ENCODE measurements around the gene POLR3H.
"Not testable (repeated sequence)": the region's sequence is repeated elsewhere in the genome, so short reads cannot be mapped to it uniquely, and the experiment has no call there.

Gene POLR3H

DNA sequence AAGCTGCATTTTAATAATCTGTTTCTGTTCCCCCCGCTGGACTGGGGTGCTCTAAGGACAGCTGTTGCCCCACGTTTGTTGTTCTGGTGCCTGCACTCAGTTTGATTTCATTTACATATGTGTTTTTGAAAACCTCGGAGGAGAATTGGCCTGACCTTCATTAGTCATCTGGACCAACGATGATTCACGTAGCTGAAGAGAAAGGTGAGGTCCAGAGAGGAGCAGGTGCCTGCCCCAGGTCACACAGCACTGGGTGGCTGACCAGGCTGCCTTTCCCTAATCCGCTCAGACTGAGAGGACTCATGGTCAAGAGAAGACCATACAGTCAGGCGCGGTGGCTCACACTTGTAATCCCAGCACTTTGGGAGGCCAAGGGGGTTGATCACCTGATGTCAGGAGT, 20.3 kb upstream of the POLR3H start:
- DNase-seq (ENCODE audit: low read depth): no peak

DNA sequence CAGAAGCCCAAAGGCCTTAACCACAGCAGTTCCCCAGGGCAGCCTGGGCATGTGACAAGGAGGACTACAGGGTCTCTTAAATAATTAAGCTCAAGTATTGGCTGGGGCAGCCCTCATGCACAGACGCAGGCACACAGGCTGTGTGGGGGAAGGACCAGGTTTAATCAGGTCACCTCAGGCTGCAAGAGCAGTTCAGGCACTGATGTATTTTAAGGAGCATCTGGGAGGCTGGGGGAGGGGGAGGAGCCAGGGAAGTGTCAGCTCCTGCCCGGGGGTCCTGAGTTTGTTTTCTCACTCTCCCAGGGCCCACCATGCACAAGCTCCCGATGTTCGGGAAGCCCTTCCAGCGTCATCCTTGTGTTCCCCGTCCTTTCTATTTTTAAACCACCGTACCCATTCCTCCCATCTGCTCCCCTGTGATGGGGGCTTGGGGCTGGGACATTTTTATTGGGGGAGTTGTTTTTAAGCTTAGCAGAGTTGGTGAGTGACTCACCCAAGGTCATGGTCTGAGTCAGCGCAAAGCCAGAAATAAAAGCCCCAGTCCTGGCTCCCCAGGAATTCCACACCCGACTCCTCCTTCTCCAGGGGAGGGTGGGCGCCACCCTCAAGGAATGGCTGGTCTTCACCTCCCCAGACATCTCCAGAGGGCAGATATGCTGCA, 18.9 kb upstream of the POLR3H start:
- DNase-seq (ENCODE audit: low read depth): peak; percentile 68

GRCh38 chr22:41562461-41562860, 18.2 kb upstream of the POLR3H start:
- DNase-seq (ENCODE audit: low read depth): no peak

- no peak for DNase-seq (ENCODE audit: low read depth)
Observed at GRCh38 chr22:41561788-41562187, 17.5 kb upstream of the POLR3H start.

DNA sequence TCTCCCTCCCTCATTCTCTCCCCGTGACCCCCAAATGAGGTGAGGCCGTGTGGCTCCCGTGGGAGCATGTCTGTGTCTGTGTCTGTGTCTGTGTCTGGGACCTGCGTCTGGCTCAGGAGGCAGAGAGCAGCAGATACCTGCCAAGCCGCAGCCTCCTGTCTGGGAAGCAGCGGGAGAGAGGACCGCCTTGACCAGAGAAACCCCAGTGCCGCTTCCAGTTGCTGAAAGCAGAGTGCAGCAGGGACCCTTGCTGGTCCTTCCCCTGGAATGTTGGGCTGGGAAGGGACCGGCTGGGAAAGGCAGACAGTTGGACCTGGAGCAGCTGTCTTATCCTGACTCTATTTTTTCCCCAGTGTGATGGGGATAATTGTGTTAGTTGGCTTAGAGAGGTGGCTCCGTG, 17.1 kb upstream of the POLR3H start:
- no peak for DNase-seq (ENCODE audit: low read depth)

DNA sequence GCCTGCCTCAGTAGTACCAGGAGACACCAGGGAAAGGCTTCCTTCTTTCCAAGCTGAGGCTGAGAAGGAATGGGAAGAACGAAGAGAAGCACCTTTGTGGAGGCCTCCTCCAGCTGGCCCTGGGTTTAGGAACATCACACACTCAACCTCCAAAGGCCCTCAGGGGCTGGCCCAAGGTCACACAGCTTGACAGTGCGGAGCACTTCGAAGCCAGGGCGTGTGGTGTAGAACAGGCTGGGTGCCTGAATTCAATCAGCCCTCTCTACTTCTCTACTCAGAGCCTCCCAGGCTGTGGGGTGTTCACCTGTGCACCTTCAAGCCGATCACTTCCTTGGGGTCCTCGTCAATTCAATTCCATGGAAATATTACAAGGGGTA, 15.8 kb upstream of the POLR3H start:
- DNase-seq (ENCODE audit: low read depth): no peak

- DNase-seq (ENCODE audit: low read depth): not testable (repeated sequence)
Observed at GRCh38 chr22:41558241-41558630, 14.0 kb upstream of the POLR3H start.

DNA sequence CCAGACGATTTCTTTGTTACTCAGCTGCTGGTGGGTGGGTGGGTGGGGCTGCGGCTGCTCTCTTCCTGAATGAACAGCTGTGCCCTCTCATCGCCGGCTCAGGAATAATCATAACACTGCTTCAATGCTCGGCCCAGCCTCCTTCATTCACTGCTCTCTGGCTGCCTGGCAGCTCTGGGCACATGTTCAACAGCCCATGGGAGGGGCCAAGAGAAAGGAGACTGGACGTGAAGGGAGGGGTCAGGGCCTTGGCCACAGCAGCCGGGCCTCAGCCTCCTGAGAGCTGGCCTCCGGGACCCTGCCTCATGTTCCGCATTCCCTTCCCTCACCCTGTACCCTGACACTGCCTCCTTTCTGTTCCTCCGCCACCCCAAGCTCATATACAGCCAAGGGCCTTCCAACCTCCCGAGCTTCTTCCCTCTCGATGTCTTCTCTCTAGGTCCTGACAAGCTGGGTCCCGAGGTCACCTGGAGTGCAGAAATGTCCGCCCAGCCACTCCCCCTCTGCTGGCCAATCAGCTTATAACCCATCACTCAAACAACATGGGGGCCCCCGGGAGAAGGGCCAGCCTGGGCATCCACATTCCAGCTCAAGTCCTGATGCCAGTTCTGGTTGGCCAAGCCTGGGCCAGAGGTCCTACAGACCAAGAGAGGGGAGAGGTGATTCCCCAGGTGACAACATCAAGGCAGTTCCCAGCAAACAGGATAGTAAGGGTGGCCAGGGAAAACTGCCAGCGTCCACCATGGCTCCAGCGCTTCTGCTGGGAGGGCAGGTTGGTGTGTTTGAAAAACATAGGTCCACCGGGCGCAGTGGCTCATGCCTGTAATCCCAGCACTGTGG, 13.4 kb upstream of the POLR3H start:
- DNase-seq (ENCODE audit: low read depth): no peak

DNA sequence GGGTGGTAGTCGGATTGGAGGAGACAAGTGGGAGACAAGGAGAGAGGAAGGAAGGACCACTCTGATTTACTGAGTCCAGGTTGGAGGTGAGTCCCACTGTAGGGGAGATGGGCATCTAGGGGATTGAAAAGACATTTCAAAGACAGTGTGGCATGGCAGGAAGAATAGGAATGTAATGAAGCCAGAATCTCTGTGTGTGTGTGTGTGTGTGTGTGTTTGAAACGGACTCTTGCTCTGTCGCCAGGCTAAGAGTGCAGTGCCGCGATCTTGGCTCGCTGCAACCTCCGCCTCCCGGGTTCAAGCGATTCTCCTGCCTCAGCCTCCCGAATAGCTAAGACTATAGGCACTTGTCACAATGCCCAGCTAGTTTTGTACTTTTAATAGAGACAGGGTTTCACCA, 12.3 kb upstream of the POLR3H start:
- DNase-seq (ENCODE audit: low read depth): no peak

DNA sequence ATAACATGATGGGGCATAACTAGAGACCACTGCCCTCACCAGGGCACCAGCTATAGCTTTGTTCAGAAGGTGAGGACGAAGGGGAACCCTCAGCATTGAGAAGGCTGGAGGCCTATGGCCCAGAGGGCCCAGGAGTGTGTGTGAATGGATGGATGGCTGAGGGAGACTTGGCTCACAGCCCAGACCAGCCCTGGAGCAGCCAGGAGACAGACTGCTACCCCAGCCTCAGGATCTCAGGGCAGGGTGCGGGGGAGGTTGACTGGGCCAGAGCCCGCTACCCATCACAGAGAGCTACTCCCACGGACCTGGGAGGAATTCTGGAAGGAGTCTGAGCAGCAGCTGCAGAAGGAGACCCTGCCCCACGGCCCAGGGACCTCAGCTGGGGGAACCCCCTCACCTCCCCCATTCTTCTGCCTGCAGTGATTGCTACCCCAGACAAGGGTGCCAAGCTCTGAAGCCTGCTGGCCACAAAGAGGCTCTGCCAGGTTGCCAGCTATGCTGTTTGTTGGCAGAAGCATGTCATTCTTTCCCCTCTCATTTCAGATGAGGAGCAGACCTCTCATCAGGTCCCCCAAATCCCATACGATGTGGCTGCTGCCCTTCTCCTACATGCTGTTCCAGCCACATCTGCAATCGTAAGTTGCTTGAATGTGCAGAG, 11.2 kb upstream of the POLR3H start:
- DNase-seq (ENCODE audit: low read depth): no peak

DNA sequence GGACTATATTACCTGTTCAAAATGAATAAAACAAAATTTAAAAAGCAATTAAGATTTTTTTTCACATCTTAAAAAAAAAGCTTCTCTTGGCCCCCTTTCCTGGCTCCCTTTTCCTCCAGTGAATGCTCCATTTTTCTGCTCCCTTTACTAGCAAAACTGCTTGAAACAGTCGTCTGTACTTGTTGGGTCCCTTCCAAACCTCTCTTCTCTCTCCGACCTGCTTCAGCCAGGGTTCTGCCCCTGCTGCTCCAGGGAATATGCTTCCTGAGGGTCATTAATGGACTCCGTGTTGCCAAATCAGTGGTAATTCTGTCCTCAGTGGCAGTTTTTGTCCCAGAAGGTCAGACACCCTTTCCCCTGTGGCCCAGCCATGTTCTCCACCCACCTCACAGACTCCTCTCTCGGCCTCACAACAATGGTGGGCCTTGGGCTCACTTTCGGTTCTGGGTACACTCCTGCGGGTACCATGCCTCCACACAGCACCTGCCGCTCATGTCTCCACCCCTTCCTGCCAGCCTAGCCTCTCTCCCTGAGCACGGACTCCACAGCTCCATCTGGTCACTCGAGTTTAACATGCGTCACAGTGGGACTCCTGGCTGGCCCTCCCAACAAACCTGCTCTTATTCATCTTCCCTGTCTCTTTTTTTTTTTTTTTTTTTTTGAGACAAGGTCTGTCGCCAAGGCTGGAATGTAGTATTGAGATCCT, 7.8 kb upstream of the POLR3H start:
- no peak for DNase-seq (ENCODE audit: low read depth)

DNA sequence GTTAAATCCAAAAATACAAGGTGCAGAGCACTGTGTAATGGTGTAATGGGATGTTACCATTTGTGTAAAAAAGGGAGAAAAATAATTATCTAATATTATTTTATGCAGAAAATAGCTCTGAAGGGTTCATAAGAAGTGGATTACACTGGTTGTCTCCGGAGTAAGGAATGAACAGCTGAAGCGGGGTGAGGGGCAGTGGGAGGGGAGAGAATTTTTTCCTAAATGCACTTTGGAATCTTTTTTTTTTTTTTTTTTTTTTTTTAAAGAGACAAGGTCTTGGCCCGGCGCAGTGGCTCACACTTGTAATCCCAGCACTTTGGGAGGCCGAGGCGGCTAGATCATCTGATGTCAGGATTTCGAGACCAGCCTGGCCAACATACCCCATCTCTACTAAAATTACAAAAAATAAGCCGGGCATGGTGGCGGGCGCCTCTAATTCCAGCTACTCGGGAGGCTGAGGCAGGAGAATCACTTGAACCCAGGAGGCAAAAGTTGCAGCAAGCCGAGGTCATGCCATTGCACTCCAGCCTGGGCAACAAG, 6.8 kb upstream of the POLR3H start:
- no peak for DNase-seq (ENCODE audit: low read depth)

DNA sequence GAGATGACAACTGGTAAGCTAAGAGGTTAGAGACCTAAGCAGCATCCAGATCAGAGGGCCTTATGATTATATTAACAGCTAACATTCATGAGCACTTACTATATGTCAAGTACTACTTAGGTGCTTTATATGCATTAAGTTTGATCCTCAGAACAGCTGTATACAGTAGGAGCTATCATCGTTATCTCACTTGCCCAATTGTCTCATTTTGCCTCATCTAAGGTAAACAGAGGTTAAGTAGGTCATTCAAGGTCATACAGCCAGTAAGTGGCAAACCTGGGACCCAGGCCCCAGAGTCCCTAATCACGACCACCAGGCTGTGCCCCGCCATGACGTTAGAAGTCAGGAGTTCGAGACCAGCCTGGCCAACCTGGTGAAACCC, 4.6 kb upstream of the POLR3H start:
- DNase-seq (ENCODE audit: low read depth): no peak

- DNase-seq (ENCODE audit: low read depth): no peak
Observed at GRCh38 chr22:41544671-41545476, 604 bp upstream of the POLR3H start.

DNA sequence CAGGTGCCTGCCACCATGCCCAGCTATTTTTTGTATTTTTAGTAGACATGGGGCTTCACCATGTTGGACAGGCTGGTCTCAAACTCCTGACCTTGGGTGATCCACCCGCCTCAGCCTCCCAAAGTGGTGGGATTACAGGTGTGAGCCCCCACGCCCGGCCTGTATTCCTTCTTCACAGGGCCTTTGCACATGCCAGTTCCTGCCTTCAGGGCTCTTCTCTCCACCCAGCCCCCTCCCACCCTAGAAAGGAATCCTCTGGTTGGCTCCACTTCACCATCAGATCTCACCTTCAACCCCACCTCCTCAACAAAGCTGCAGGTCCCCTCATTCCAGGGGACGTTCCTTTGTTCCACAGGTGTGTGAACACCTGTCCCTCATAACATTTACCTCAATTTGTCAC, 2.0 kb downstream of the POLR3H start:
- DNase-seq (ENCODE audit: low read depth): no peak

DNA sequence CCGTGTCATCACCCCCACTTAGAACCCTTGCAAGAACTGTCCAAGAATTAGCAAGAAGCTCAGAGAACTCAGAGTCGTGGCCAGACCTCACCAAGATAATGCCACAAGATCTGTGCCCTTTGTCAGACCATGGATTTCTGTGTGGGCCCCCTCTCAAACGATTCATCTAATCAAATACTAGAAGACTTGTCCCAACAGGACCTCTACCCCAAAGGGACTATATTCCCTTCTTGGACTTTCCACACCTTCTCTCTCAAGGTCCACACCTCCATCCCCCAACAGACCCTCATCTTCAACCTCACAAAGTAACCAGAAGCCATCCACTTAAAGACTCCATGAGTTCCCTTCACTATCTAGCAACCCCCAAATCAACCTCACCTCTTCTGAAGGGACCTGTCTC, 2.8 kb downstream of the POLR3H start:
- no peak for DNase-seq (ENCODE audit: low read depth)

DNA sequence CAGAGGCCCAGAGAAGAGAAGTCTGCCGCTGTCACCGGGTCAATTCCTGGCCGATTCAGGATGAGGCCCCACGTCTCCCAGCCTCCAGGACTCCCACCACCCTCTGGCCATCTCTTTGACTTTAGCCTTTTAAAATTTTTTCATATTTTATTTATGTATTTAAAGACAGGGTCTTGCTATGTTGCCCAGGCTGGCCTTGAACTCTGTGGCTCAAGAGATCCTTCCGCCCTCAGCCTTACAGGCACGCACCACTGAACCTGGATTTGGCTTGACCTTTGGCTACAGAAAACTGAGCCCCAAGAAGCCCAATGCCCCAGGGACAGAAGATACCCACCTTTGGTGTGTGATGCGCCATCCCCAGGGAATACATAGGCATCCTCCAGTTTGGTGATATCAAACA, 3.9 kb downstream of the POLR3H start:
- DNase-seq (ENCODE audit: low read depth): no peak

- no peak for DNase-seq (ENCODE audit: low read depth)
Observed at GRCh38 chr22:41540006-41540315, 4.3 kb downstream of the POLR3H start.

GRCh38 chr22:41539146-41540005, 4.9 kb downstream of the POLR3H start:
- no peak for DNase-seq (ENCODE audit: low read depth)

DNA sequence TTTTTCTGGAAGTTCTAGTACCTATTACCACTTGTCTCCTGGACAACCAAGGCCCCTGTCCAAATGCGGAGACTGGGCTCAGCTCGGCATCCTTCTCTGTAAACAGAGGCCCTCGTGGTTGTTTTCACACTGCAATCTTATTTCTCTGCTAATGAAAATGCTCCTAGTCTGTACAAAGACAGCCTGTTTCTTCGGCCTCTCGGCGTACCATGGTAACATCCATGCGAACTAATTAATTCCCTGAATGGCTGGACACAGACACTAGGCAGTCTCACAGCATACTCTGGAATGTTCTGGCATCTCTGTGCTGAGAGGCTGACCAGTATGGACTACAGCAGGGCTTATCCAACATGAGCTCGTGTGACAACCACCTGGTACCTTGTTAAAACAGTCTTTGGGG, 5.7 kb downstream of the POLR3H start:
- DNase-seq (ENCODE audit: low read depth): no peak

DNA sequence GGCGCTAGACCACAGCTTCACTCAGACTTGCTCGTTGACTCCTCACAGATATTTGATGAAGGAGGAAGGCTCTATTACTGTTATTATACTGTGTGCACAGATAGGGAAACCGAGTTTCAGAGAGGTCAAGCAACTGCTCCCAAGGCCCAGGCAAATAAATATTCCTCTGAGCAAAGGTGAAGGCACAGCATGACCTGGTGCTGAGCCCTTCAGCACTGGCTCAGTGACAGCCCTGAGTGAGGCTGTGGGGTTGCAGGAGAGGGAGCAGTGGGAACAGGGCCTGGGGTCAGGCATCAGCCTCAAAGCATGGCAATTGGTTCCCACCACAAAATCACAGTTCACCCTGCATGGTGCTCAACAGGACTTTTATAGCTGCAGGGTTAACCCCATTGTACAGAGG, 7.1 kb downstream of the POLR3H start:
- no peak for DNase-seq (ENCODE audit: low read depth)
